H1 (cell line): ENCODE data around the gene CLPSL2. TPM values are rescaled to one million over a fixed set of nuclear protein-coding genes. Genes with fewer than 3 reads are reported as not detected.

Experiments used
- ASH2L ChIP-seq: fragments of 200-600, 300-600 bp; sonication (generic); IDR thresholded peaks from one replicate; pipeline ENCODE4 v1.7.1; 2017; ENCODE audit warnings: low read length
- CBX8 ChIP-seq: fragments of 300-800, 300-1000 bp; sonication (generic); IDR thresholded peaks from 2 replicates; pipeline ENCODE4 v1.7.1; 2016; ENCODE audit warnings: low read depth, low read length, borderline replicate concordance
- CEBPB ChIP-seq: IDR thresholded peaks from 2 replicates; pipeline ENCODE4 v1.6.1; 2012; ENCODE audit warnings: low read depth, low read length
- CHD1 ChIP-seq: IDR thresholded peaks from 2 replicates; pipeline ENCODE4 v1.6.1; 2012; ENCODE audit warnings: low read depth, low read length, improper control_type of control experiment
- CTBP2 ChIP-seq: IDR thresholded peaks from 2 replicates; pipeline ENCODE4 v1.7.0; 2011; ENCODE audit warnings: borderline replicate concordance, mild to moderate bottlenecking, moderate library complexity, mixed read lengths, low read length; ENCODE audit not compliant: insufficient read depth, insufficient read length
- EP300 ChIP-seq, 2 experiments: IDR thresholded peaks; 1 replicate in 1 of 2; 2 replicates in 1 of 2; pipeline ENCODE4 v1.6.1; 2011 to 2012; ENCODE audit warnings: low read depth in 2 of 2, low read length in 2 of 2, mild to moderate bottlenecking in 2 of 2, borderline replicate concordance in 1 of 2, inconsistent platforms in 1 of 2, moderate library complexity in 1 of 2
- FOSL1 ChIP-seq: IDR thresholded peaks from 2 replicates; pipeline ENCODE4 v1.6.1; 2011; ENCODE audit warnings: mild to moderate bottlenecking, low read depth, low read length, moderate library complexity; ENCODE audit not compliant: insufficient read depth
- HDAC6 ChIP-seq: IDR thresholded peaks from one replicate; pipeline ENCODE4 v1.7.1; 2012; ENCODE audit warnings: low read depth, mild to moderate bottlenecking, inconsistent platforms, low read length, moderate library complexity
- NRF1 ChIP-seq: IDR thresholded peaks from 2 replicates; pipeline ENCODE4 v1.6.1; 2011; ENCODE audit warnings: mild to moderate bottlenecking, low read depth, low read length, improper control_type of control experiment
- POLR2A ChIP-seq, 2 experiments: IDR thresholded peaks; 1 replicate in 1 of 2; 2 replicates in 1 of 2; pipeline ENCODE4 v1.6.1; 2011; ENCODE audit warnings: low read depth in 2 of 2, low read length in 2 of 2, mild to moderate bottlenecking in 2 of 2; ENCODE audit errors: control extremely low read depth in 1 of 2
- POU5F1 ChIP-seq: IDR thresholded peaks from 2 replicates; pipeline ENCODE4 v1.6.1; 2011; ENCODE audit warnings: low read depth, mild to moderate bottlenecking, low read length, moderate library complexity
- RAD21 ChIP-seq, 2 experiments: IDR thresholded peaks in 1 of 2; conservative IDR thresholded peaks in 1 of 2; 2 replicates each; pipeline ENCODE4 v1.6.1; 2011; ENCODE audit warnings: low read depth in 2 of 2, low read length in 2 of 2, improper control_type of control experiment in 1 of 2, inconsistent platforms in 1 of 2, mild to moderate bottlenecking in 1 of 2, moderate library complexity in 1 of 2
- SAP30 ChIP-seq: fragments of 300-600 bp; sonication (generic); IDR thresholded peaks from 2 replicates; pipeline ENCODE4 v1.7.1; 2012; ENCODE audit warnings: low read length, moderate library complexity, mild to moderate bottlenecking, inconsistent platforms; ENCODE audit not compliant: insufficient read depth, insufficient replicate concordance
- SIRT6 ChIP-seq: IDR thresholded peaks from one replicate; pipeline ENCODE4 v1.7.1; 2012; ENCODE audit warnings: low read length, inconsistent platforms
- SRF ChIP-seq: IDR thresholded peaks from 2 replicates; pipeline ENCODE4 v1.6.1; 2011; ENCODE audit warnings: mild to moderate bottlenecking, low read depth, low read length, moderate library complexity
- SUZ12 ChIP-seq: fragments of 200-600 bp; sonication (generic); IDR thresholded peaks from 2 replicates; pipeline ENCODE4 v1.6.1; 2012; ENCODE audit warnings: mild to moderate bottlenecking, inconsistent platforms, low read length, moderate library complexity, mixed read lengths
- TCF12 ChIP-seq: IDR thresholded peaks from 2 replicates; pipeline ENCODE4 v1.6.1; 2011; ENCODE audit warnings: low read depth, mild to moderate bottlenecking, low read length
- TEAD4 ChIP-seq: IDR thresholded peaks from 2 replicates; pipeline ENCODE4 v1.6.1; 2012; ENCODE audit warnings: low read depth, low read length, inconsistent platforms, mixed read lengths
- USF2 ChIP-seq: IDR thresholded peaks from 2 replicates; pipeline ENCODE4 v1.6.1; 2011; ENCODE audit warnings: low read length, improper control_type of control experiment
- ZNF274 ChIP-seq: IDR thresholded peaks from 2 replicates; pipeline ENCODE4 v1.7.0; 2012; ENCODE audit warnings: low read length, borderline replicate concordance; ENCODE audit errors: extremely low read depth
- polyA plus RNA-seq, 7 experiments: library from polyadenylated mRNA; depleted of rRNA in 3 of 7; stranded (reverse) in 5 of 7; unstranded in 2 of 7; fragments of >200 nt in 5 of 7; fragments of 200-250 nt in 2 of 7; gene quantifications; 1 replicate in 5 of 7; 2 replicates in 1 of 7; 4 replicates in 1 of 7; pipeline versions ENCODE4 v1.2.1 to v1.2.3, GENCODE V29; 2011 to 2013; ENCODE audit warnings: missing spikeins in 2 of 7, mixed read lengths in 2 of 7
- total RNA-seq: library from RNA; stranded (reverse); fragmentation: NEBNext Ultra II Directional; extraction: Animal tissue kit (Norgen Biotek cat#: 25700); gene quantifications from 2 replicates; pipeline ENCODE4 v1.2.1, GENCODE V29; 2021
- TF ChIP-seq, protein P1 (sequence below): IDR thresholded peaks from 2 replicates; pipeline ENCODE4 v1.6.1; 2011; ENCODE audit warnings: low read depth, mild to moderate bottlenecking, low read length; ENCODE audit not compliant: insufficient read depth
- TF ChIP-seq, protein P2 (sequence below): IDR thresholded peaks from 2 replicates; pipeline ENCODE4 v1.6.1; 2012; ENCODE audit warnings: inconsistent platforms

CLPSL2 gene
- total and polyA plus RNA-seq, 2 of the 8 experiments (the other 6 are each of a cell fraction or from before 2014, with no cell fraction given), result 1.4 to 3.4 TPM

GRCh38 chr6:35731736-35732532 lies 44.5 kb upstream of the CLPSL2 start (continued):
- TF ChIP-seq CTBP2 (peak; percentile 82), SAP30 (peak; percentile 71), ZNF274 (no peak), SIRT6 (no peak), POU5F1 (no peak), NRF1 (peak; percentile 17; the same call in 1 of the 2 replicates), EP300 (IDR thresholded peaks at IDR 0.05; ENCODE audit: borderline replicate concordance in 1 of 2, low read depth in 2 of 2, low read length in 2 of 2) (peak in 1 of 2 experiments; percentile 89; a peak in 2 of 3 replicates), SRF (no peak), TCF12 (0 out of 2 replicates have a peak, but pooled peaks have one; percentile 47), FOSL1 (no peak), SUZ12 (no peak), HDAC6 (no peak), RAD21 (IDR thresholded peaks at IDR 0.05 in 1 of 2, conservative IDR thresholded peaks at IDR 0.05 in 1 of 2; ENCODE audit: low read depth in 2 of 2, low read length in 2 of 2) (peak in 1 of 2 experiments; percentile 6; a peak in 1 of 4 replicates), ASH2L (peak; percentile 88), CHD1 (no peak), USF2 (no peak), CEBPB (no peak), CBX8 (no peak), TEAD4 (no peak), POLR2A (IDR thresholded peaks at IDR 0.05; ENCODE audit: control extremely low read depth in 1 of 2, low read depth in 2 of 2, low read length in 2 of 2) (no peak)
- TF ChIP-seq, protein P1, sequence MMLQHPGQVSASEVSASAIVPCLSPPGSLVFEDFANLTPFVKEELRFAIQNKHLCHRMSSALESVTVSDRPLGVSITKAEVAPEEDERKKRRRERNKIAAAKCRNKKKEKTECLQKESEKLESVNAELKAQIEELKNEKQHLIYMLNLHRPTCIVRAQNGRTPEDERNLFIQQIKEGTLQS, result no peak
- TF ChIP-seq, protein P2, sequence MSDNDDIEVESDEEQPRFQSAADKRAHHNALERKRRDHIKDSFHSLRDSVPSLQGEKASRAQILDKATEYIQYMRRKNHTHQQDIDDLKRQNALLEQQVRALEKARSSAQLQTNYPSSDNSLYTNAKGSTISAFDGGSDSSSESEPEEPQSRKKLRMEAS, result peak; percentile 77
